Pancreas (tissue), 10 donors: ENCODE measurements around the gene OGFR. TPM values are rescaled to one million over a fixed set of nuclear protein-coding genes. Genes with fewer than 3 reads are reported as not detected.
"Not testable (repeated sequence)": the region's sequence is repeated elsewhere in the genome, so short reads cannot be mapped to it uniquely, and the experiment has no call there.

Experiments used
- ATAC-seq, 4 donors: fragments of 200-7000 bp; cut with Tn5 transposase; one replicate each; pipeline versions ENCODE4 v1.8.0 to v1.9.1; 2020; ENCODE audit warnings: mild to moderate bottlenecking in 4 of 4, moderate library complexity in 4 of 4
- DNase-seq, 6 donors: peaks; one replicate each; pipeline ENCODE4 v3.0.0-alpha.2; 2020
- FAIRE-seq: peaks from 2 replicates; lab custom pipeline; 2012; peaks lifted over from hg19 to GRCh38; lab: Jason Lieb, UNC
- H3K27ac ChIP-seq, 4 donors: fragments of 200-600 bp; sonication (generic); 1 replicate in 3 of 4; 2 replicates in 1 of 4; pipeline versions ENCODE4 v1.5.0 to v1.8.0; 2020
- H3K27me3 ChIP-seq, 4 donors: fragments of 200-600 bp; one replicate each; pipeline ENCODE4 v1.8.0; 2021
- H3K36me3 ChIP-seq, 3 donors: fragments of 200-600 bp; sonication (generic) in 1 of 3; one replicate each; pipeline versions ENCODE4 v1.5.0 to v1.8.0; 2020 to 2021
- H3K4me1 ChIP-seq, 3 donors: fragments of 200-600 bp; one replicate each; pipeline ENCODE4 v1.8.0; 2021
- H3K4me3 ChIP-seq, 4 donors: fragments of 200-600 bp; sonication (generic) in 2 of 4; one replicate each; pipeline versions ENCODE4 v1.5.0 to v1.8.0; 2020 to 2021
- H3K9me3 ChIP-seq, 4 donors: fragments of 200-600 bp; one replicate each; pipeline ENCODE4 v1.8.0; 2021
- WGBS, 2 donors: extraction: QIAGEN DNeasy Blood & Tissue Kit; methylation state at CpG; one replicate each; pipeline ENCODE4 v1.1.7; 2013; 5-methylcytosine and 5-hydroxymethylcytosine counted together
- intact Hi-C, 3 donors: fragments of 100-400 bp; cut with DNase I; formaldehyde crosslinking; loops; one replicate each; pipeline versions ENCODE4 v1.11.1 to v1.14.2; 2022
- polyA plus RNA-seq, 2 donors: library from polyadenylated mRNA; stranded (reverse); fragments of 200-250 nt; gene quantifications; one replicate each; pipeline ENCODE4 v1.2.3, GENCODE V29; 2013
- total RNA-seq, 6 donors: library from RNA; stranded (reverse); fragmentation: NEBNext Ultra II Directional in 4 of 6; extraction: Animal tissue kit (Norgen Biotek cat#: 25700) in 4 of 6; gene quantifications; one replicate each; pipeline versions ENCODE4 v1.2.1 to v1.2.4, GENCODE V29; 2021 to 2023
- TF ChIP-seq, protein P1 (sequence below), 4 donors: fragments of 200-600 bp; sonication (generic) in 3 of 4; IDR thresholded peaks; one replicate each; pipeline versions ENCODE4 v1.5.0 to v1.8.0; 2021; ENCODE audit warnings: antibody characterized with exemption in 4 of 4
- donor health status: healthy with polysubstance abuse.
- donor health status: DM: no; HTN: no; CAD: no; lungs with moderate emphysema.
- donor health status: DM: no; HTN: no; CAD: no.
- donor health status: control.
- donor health status: control.
- donor health status: Bipolar disorder and iron deficiency.
- donor health status: DM: yes; HTN: yes; CAD: no.
- donor health status: DM: no; HTN: no; CAD: no.
- donor health status: DM: no; HTN: no; CAD: no.
- donor health status: DM: yes; HTN: yes; CAD: no.

Gene OGFR
- total and polyA plus RNA-seq, 8 donors, result 18.1 to 79.5 (median 23.0) TPM

DNA sequence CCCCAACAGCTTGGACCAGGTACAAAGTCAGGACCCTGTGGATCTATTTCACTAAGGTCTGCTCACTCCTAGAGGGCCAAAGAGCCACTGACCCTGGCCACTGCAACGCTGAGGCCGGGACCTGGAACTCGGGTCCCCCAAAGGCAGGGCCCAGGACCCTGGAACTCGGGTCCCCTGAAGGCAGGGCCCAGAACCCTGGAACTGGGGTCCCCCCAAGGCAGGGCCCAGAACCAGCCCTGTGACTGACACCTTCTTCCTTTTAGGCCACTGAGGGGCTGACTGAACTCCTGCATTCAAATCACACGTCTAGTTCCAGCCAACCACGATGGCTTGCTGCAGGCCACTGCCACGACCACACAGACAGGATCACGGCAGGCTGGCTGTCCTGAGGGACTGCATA lies 47.6 kb downstream of the OGFR start:
- Histone ChIP-seq H3K27me3 (no peaks in the 10 kb centered on the region), H3K9me3 (no peaks in the 10 kb centered on the region), H3K4me1 (no peaks in the 10 kb centered on the region), H3K36me3 (peaks cover 0 to 5% (median 0%) of the 10 kb centered on the region in 3 donors), H3K4me3 (no peak overlapping the region), H3K27ac (no peak overlapping the region)
- intact Hi-C loops, result no loop called here
- DNase-seq (peak in 1 of 6 donors; percentile 40), FAIRE-seq (no peak), ATAC-seq (no peak)
- 88 to 91% methylated on average over 8 of the region's 8 CpGs for WGBS, 2 donors
- TF ChIP-seq, protein P1, sequence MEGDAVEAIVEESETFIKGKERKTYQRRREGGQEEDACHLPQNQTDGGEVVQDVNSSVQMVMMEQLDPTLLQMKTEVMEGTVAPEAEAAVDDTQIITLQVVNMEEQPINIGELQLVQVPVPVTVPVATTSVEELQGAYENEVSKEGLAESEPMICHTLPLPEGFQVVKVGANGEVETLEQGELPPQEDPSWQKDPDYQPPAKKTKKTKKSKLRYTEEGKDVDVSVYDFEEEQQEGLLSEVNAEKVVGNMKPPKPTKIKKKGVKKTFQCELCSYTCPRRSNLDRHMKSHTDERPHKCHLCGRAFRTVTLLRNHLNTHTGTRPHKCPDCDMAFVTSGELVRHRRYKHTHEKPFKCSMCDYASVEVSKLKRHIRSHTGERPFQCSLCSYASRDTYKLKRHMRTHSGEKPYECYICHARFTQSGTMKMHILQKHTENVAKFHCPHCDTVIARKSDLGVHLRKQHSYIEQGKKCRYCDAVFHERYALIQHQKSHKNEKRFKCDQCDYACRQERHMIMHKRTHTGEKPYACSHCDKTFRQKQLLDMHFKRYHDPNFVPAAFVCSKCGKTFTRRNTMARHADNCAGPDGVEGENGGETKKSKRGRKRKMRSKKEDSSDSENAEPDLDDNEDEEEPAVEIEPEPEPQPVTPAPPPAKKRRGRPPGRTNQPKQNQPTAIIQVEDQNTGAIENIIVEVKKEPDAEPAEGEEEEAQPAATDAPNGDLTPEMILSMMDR (IDR thresholded peaks at IDR 0.05), result no peak

DNA sequence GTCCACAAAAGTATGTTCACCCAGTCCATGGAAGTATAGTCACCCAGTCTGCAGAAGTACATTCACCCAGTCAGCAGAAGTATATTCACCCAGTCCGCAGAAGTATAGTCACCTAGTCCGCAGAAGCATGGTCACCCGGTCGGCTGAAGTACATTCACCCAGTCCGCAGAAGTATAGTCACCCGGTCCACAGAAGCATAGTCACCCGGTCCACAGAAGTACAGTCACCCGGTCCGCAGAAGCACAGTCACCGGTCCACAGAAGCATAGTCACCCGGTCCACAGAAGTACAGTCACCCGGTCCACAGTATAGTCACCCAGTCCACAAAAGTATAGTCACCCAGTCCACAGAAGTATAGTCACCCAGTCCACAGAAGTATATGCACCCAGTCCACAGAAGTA lies 48.2 kb downstream of the OGFR start:
- intact Hi-C loops, result no loop called here
- no peak overlapping the region for H3K4me3 ChIP-seq
- no peaks in the 10 kb centered on the region for H3K27me3 ChIP-seq
- ATAC-seq, result no peak
- TF ChIP-seq, protein P1 (IDR thresholded peaks at IDR 0.05), result no peak
- H3K4me1 ChIP-seq, result no peaks in the 10 kb centered on the region
- FAIRE-seq, result no peak
- H3K36me3 ChIP-seq, result peaks cover 0 to 6% (median 0%) of the 10 kb centered on the region in 3 donors
- H3K27ac ChIP-seq, result no peak overlapping the region
- H3K9me3 ChIP-seq, result no peaks in the 10 kb centered on the region
- no peak for DNase-seq
- 94% methylated on average over 12 of the region's 12 CpGs for WGBS, 2 donors

DNA sequence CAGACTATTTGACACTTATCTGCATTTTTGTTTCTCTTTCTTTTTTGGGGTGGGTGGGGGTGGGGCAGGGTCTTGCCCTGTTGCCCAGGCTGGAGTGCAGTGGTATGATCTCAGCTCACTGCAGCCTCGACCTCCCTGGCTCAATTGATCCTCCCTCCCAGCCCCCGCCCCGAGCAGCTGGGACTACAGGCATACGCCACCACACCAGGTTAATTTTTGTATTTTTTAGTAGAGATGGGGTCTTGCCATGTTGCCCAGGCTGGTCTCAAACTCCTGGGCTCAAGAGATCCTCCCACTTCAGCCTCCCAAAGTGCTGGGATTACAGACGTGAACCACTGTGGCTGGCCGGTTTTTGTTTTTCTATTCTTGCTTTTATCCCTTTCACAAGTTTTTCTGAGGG lies 48.7 kb downstream of the OGFR start:
- H3K9me3 ChIP-seq, H3K4me1 ChIP-seq, FAIRE-seq, H3K4me3 ChIP-seq, H3K27me3 ChIP-seq, intact Hi-C loops, H3K36me3 ChIP-seq, ATAC-seq, H3K27ac ChIP-seq: not testable (repeated sequence)
- DNase-seq, result peak in 1 of 6 donors; percentile 26
- 79 to 91% methylated on average over 6 of the region's 6 CpGs for WGBS, 2 donors

DNA sequence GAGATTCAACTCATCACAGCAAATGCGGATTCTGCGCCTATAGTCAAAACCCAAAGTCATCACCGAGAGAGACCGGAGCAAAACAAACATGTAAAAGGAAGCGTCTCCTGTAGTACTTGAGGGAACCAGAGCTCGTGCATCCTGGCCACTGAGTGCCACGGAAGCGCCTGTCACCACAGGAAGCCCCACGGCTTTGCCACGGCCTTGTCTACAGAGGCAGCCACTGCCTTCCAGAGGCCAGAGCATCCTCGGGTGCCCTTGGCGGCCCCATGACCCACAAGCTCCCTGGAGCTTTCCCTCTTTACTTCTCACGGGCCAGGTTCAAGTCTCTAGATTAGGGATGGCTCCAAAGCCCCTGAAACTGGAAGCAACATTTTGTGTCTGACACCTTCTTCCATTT lies 49.5 kb downstream of the OGFR start:
- TF ChIP-seq, protein P1 (IDR thresholded peaks at IDR 0.05), result no peak
- no peak overlapping the region for H3K4me3 ChIP-seq
- no peak for ATAC-seq
- H3K9me3 ChIP-seq, result no peaks in the 10 kb centered on the region
- H3K4me1 ChIP-seq, result no peaks in the 10 kb centered on the region
- WGBS, 2 donors, result 93 to 95% methylated on average over 13 of the region's 13 CpGs
- DNase-seq, result peak in 1 of 6 donors; percentile 16
- intact Hi-C loops, result no loop called here
- H3K27me3 ChIP-seq, result no peaks in the 10 kb centered on the region
- no peak overlapping the region for H3K27ac ChIP-seq
- FAIRE-seq, result no peak
- peaks cover 0 to 6% (median 0%) of the 10 kb centered on the region in 3 donors for H3K36me3 ChIP-seq

DNA sequence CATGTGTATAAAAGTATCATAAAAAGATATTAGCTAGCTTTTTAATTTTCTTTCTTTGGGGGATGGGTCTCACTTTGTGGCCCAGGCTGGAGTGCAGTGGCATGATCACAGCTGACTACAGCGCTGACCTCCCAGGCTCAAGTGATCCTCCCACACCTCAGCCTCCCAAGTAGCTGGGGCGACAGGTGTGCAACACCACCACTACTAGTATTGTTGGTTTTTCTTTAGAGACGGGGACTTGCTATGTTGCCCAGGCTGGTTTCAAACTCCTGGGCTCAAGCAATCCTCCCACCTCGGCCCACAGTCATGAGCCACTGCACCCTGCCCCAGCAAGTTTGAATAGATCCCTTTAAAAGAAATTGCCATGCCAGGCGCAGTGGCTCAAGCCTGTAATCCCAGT lies 50.5 kb downstream of the OGFR start:
- H3K27ac ChIP-seq, result no peak overlapping the region
- intact Hi-C loops, result no loop called here
- WGBS, 2 donors, result 87 to 98% methylated on average over 5 of the region's 5 CpGs

More for the DNA sequence above, 50.5 kb downstream of the OGFR start:
- DNase-seq, result peak in 1 of 6 donors; percentile 20
- no peak overlapping the region for H3K4me3 ChIP-seq
- H3K4me1 ChIP-seq, result peaks cover 2 to 4% (median 2%) of the 10 kb centered on the region in 3 donors
- peaks cover 0 to 6% (median 0%) of the 10 kb centered on the region in 3 donors for H3K36me3 ChIP-seq
- no peaks in the 10 kb centered on the region for H3K9me3 ChIP-seq
- H3K27me3 ChIP-seq, result no peaks in the 10 kb centered on the region
- TF ChIP-seq, protein P1 (IDR thresholded peaks at IDR 0.05), result no peak
- no peak for FAIRE-seq
- ATAC-seq, result no peak
